ENCODE results near the gene SLC36A3. TPM values are rescaled to one million over a fixed set of nuclear protein-coding genes. Genes with fewer than 3 reads are reported as not detected.

Gene SLC36A3
- total RNA-seq, 1 donor from 2014 or later, result not detected

- H3K4me3 Mint-ChIP-seq (ENCODE audit: low read depth), result no peak overlapping the region
- TF ChIP-seq CTCF (IDR thresholded peaks at IDR 0.05; ENCODE audit: unreplicated experiment), result no peak
- H3K4me1 Mint-ChIP-seq (ENCODE audit: low read depth), result no peaks in the 10 kb centered on the region
- no peaks in the 10 kb centered on the region for H3K36me3 Mint-ChIP-seq (ENCODE audit: insufficient read depth)
- peaks cover 5% of the 10 kb centered on the region for H3K9me3 Mint-ChIP-seq (ENCODE audit: low read depth)
- H3K27ac Mint-ChIP-seq, result no peak overlapping the region
- H3K27me3 Mint-ChIP-seq, result peaks cover 3% of the 10 kb centered on the region
- DNase-seq (ENCODE audit: low spot score, unreplicated experiment), result no peak
Observed at GRCh38 chr5:151293624-151294023, 9.9 kb downstream of the SLC36A3 start.

DNA sequence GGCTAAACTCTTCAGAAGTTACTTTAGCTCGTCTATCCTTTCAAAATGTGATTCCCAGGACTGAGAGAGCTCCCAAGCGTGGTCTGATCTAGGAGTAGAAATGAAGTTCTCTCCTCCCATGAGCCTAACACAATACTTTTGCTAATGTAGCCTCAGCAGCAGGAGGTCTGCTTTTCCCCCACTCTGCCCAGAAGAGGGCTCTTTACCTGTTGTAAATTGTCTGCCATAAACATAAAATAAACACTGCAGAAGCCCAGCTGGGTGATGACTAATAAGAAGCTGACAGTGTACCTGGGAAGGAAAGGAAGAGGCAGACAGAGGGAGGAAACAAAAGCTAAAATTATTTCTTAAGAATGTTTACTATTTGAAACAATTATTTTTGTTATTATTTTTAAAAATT, 15.4 kb downstream of the SLC36A3 start:
- H3K4me1 Mint-ChIP-seq (ENCODE audit: low read depth), result peaks cover 1% of the 10 kb centered on the region
- no peaks in the 10 kb centered on the region for H3K27me3 Mint-ChIP-seq
- H3K36me3 Mint-ChIP-seq (ENCODE audit: insufficient read depth), result no peaks in the 10 kb centered on the region
- H3K9me3 Mint-ChIP-seq (ENCODE audit: low read depth), result peaks cover 5% of the 10 kb centered on the region
- DNase-seq (ENCODE audit: low spot score, unreplicated experiment), result no peak
- no peak overlapping the region for H3K27ac Mint-ChIP-seq
- TF ChIP-seq CTCF (IDR thresholded peaks at IDR 0.05; ENCODE audit: unreplicated experiment), result peak; percentile 17
- H3K4me3 Mint-ChIP-seq (ENCODE audit: low read depth), result no peak overlapping the region

- Mint-ChIP-seq H3K27ac (no peak overlapping the region), H3K4me3 (ENCODE audit: low read depth) (no peak overlapping the region), H3K27me3 (no peaks in the 10 kb centered on the region), H3K4me1 (ENCODE audit: low read depth) (peaks cover 1% of the 10 kb centered on the region), H3K36me3 (ENCODE audit: insufficient read depth) (no peaks in the 10 kb centered on the region), H3K9me3 (ENCODE audit: low read depth) (peaks cover 1% of the 10 kb centered on the region)
- DNase-seq (ENCODE audit: low spot score, unreplicated experiment), result no peak
- no peak for TF ChIP-seq CTCF (IDR thresholded peaks at IDR 0.05; ENCODE audit: unreplicated experiment)
Observed at GRCh38 chr5:151286246-151286645, 17.3 kb downstream of the SLC36A3 start.

GRCh38 chr5:151285683-151286082, 17.9 kb downstream of the SLC36A3 start:
- H3K27ac Mint-ChIP-seq, result no peak overlapping the region
- no peaks in the 10 kb centered on the region for H3K9me3 Mint-ChIP-seq (ENCODE audit: low read depth)
- peaks cover 1% of the 10 kb centered on the region for H3K4me1 Mint-ChIP-seq (ENCODE audit: low read depth)
- no peaks in the 10 kb centered on the region for H3K27me3 Mint-ChIP-seq
- TF ChIP-seq CTCF (IDR thresholded peaks at IDR 0.05; ENCODE audit: unreplicated experiment), result no peak
- H3K4me3 Mint-ChIP-seq (ENCODE audit: low read depth), result no peak overlapping the region
- no peaks in the 10 kb centered on the region for H3K36me3 Mint-ChIP-seq (ENCODE audit: insufficient read depth)
- no peak for DNase-seq (ENCODE audit: low spot score, unreplicated experiment)

GRCh38 chr5:151284392-151284967, 19.1 kb downstream of the SLC36A3 start:
- TF ChIP-seq CTCF (IDR thresholded peaks at IDR 0.05; ENCODE audit: unreplicated experiment), result peak; percentile 28
- Mint-ChIP-seq H3K4me3 (ENCODE audit: low read depth) (no peak overlapping the region), H3K9me3 (ENCODE audit: low read depth) (no peaks in the 10 kb centered on the region), H3K27ac (no peak overlapping the region), H3K36me3 (ENCODE audit: insufficient read depth) (no peaks in the 10 kb centered on the region), H3K4me1 (ENCODE audit: low read depth) (peaks cover 1% of the 10 kb centered on the region), H3K27me3 (no peaks in the 10 kb centered on the region)
- DNase-seq (ENCODE audit: low spot score, unreplicated experiment), result no peak

All from progenitor cell of endocrine pancreas (in vitro differentiated cells).